Mammary epithelial cell (primary cell): ENCODE measurements around the gene SURF6.

Experiments used
- EZH2 ChIP-seq: IDR thresholded peaks from 2 replicates; pipeline ENCODE4 v1.6.1; 2012; ENCODE audit warnings: low read length, inconsistent platforms, borderline replicate concordance
- TF ChIP-seq, protein P1 (sequence below), 2 donors: IDR thresholded peaks in 1 of 2; conservative IDR thresholded peaks in 1 of 2; 2 replicates each; pipeline ENCODE4 v1.5.1; 2011 to 2012; ENCODE audit warnings: inconsistent platforms in 2 of 2, low read length in 2 of 2, mild to moderate bottlenecking in 2 of 2, control low read depth in 1 of 2, low read depth in 1 of 2; ENCODE audit not compliant: insufficient read depth in 1 of 2; ENCODE audit errors: extremely low read depth in 1 of 2

DNA sequence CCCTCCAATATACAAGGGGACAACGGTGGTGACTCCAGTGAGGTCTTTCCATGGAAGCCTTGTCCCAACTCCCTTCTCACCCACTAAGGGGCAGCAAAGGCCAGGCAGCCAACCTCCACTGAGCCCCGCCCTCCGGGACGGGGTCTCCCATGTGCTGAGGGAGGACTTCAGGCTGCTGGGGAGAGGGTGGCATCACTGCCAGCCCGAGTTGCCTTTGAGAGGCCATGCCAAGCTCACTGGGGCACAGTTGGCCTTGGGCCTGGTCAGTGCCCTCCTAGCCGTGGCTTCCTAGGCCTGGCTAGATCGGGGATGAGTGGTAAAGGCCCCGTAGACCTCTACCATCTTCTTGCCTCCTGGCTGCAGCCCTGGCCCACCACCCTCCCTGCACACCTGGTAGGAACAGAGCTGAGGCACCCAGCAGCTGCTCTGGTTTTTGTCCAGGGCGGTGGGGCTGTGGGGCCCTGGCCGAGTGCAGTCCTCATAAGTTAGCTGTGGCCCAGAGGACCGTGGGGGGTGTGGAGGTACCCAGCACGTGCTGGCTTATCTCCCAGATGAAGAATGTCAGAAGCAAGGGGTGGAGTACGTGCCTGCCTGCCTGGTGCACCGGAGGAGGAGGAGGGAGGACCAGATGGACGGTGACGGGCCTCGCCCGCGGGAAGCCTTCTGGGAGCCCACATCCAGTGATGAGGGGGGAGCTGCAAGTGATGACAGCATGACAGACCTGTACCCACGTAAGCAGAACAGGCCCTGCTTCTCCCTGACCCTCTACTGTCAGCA lies 23.6 kb upstream of the SURF6 start:
- TF ChIP-seq, protein P1, sequence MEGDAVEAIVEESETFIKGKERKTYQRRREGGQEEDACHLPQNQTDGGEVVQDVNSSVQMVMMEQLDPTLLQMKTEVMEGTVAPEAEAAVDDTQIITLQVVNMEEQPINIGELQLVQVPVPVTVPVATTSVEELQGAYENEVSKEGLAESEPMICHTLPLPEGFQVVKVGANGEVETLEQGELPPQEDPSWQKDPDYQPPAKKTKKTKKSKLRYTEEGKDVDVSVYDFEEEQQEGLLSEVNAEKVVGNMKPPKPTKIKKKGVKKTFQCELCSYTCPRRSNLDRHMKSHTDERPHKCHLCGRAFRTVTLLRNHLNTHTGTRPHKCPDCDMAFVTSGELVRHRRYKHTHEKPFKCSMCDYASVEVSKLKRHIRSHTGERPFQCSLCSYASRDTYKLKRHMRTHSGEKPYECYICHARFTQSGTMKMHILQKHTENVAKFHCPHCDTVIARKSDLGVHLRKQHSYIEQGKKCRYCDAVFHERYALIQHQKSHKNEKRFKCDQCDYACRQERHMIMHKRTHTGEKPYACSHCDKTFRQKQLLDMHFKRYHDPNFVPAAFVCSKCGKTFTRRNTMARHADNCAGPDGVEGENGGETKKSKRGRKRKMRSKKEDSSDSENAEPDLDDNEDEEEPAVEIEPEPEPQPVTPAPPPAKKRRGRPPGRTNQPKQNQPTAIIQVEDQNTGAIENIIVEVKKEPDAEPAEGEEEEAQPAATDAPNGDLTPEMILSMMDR (conservative IDR thresholded peaks at IDR 0.05 in 1 of 2, IDR thresholded peaks at IDR 0.05 in 1 of 2; ENCODE audit: extremely low read depth in 1 of 2, insufficient read depth in 1 of 2, low read depth in 1 of 2, low read length in 2 of 2): peak; percentile 10 to 35
- no peak for TF ChIP-seq EZH2
